Choroid plexus epithelial cell (primary cell): ENCODE measurements around the gene CSNK1G2.

Experiments
- DNase-seq: peaks from one replicate; pipeline ENCODE4 v3.0.0-alpha.2; 2010; ENCODE audit warnings: low read depth
- H3K4me3 ChIP-seq: 2 replicates; pipeline ENCODE4 v1.5.1; 2011; ENCODE audit warnings: low read depth, mild to moderate bottlenecking, control low read depth, low read length, moderate library complexity
- CTCF ChIP-seq: conservative IDR thresholded peaks from 2 replicates; pipeline ENCODE4 v1.5.1; 2011; ENCODE audit warnings: low read depth, mild to moderate bottlenecking, control low read depth, inconsistent platforms, low read length, moderate library complexity

The CSNK1G2 gene

GRCh38 chr19:1950640-1951039 lies 9.7 kb downstream of the CSNK1G2 start:
- DNase-seq, result no peak
- no peak for TF ChIP-seq CTCF
- no peak overlapping the region for H3K4me3 ChIP-seq

GRCh38 chr19:1952635-1953034 lies 11.7 kb downstream of the CSNK1G2 start:
- no peak for TF ChIP-seq CTCF
- no peak for DNase-seq
- no peak overlapping the region for H3K4me3 ChIP-seq

GRCh38 chr19:1953037-1953436 lies 12.1 kb downstream of the CSNK1G2 start:
- no peak for TF ChIP-seq CTCF
- DNase-seq, result no peak
- no peak overlapping the region for H3K4me3 ChIP-seq

- DNase-seq, result no peak
- H3K4me3 ChIP-seq, result no peak overlapping the region
- no peak for TF ChIP-seq CTCF
Measured at GRCh38 chr19:1953441-1954094, 12.6 kb downstream of the CSNK1G2 start.

GRCh38 chr19:1954532-1954933 lies 13.6 kb downstream of the CSNK1G2 start:
- no peak for TF ChIP-seq CTCF
- no peak for DNase-seq
- no peak overlapping the region for H3K4me3 ChIP-seq

- no peak for DNase-seq
- H3K4me3 ChIP-seq, result no peak overlapping the region
- no peak for TF ChIP-seq CTCF
Measured at GRCh38 chr19:1955171-1956121, 14.5 kb downstream of the CSNK1G2 start.
